ENCODE measurements around the gene C2orf49.

- TF ChIP-seq CTCF (IDR thresholded peaks at IDR 0.05; ENCODE audit: low read depth, low read length): no peak
- TF ChIP-seq EZH2phosphoT487 (IDR thresholded peaks at IDR 0.05; ENCODE audit: low read depth): no peak
These were observed 53.1 kb downstream of the C2orf49 start for GRCh38 chr2:105390454-105390853.
